ENCODE results near the gene NCK2.

The NCK2 gene

GRCh38 chr2:105772362-105772761, 27.6 kb downstream of the NCK2 start:
- Histone ChIP-seq H3K9me3 (ENCODE audit: severe bottlenecking) (no peaks in the 10 kb centered on the region), H3K27ac (ENCODE audit: poor library complexity, severe bottlenecking) (no peak overlapping the region)
- no peak for DNase-seq (ENCODE audit: low spot score)

GRCh38 chr2:105773568-105773967, 28.9 kb downstream of the NCK2 start:
- no peak for ATAC-seq (ENCODE audit: low read depth)
- H3K27ac ChIP-seq (ENCODE audit: poor library complexity, severe bottlenecking) = no peak overlapping the region
- no peak overlapping the region for H3K4me3 ChIP-seq (ENCODE audit: severe bottlenecking)
- peaks cover 7% of the 10 kb centered on the region; the same call in 1 of the 2 replicates for H3K36me3 ChIP-seq (ENCODE audit: low read depth)
- TF ChIP-seq CTCF (IDR thresholded peaks at IDR 0.05; ENCODE audit: poor library complexity, severe bottlenecking) = no peak
- no peaks in the 10 kb centered on the region for H3K9me3 ChIP-seq (ENCODE audit: severe bottlenecking)
- no peaks in the 10 kb centered on the region for H3K27me3 ChIP-seq (ENCODE audit: insufficient read depth, poor library complexity, severe bottlenecking)
- no peak for DNase-seq (ENCODE audit: low spot score)
- peaks cover 8% of the 10 kb centered on the region for H3K4me1 ChIP-seq (ENCODE audit: insufficient read depth, poor library complexity, severe bottlenecking)

More at GRCh38 chr2:105772362-105772761, 27.6 kb downstream of the NCK2 start:
- Histone ChIP-seq H3K4me1 (ENCODE audit: insufficient read depth, poor library complexity, severe bottlenecking) (peaks cover 11% of the 10 kb centered on the region), H3K27me3 (ENCODE audit: insufficient read depth, poor library complexity, severe bottlenecking) (no peaks in the 10 kb centered on the region), H3K4me3 (ENCODE audit: severe bottlenecking) (no peak overlapping the region), H3K36me3 (ENCODE audit: low read depth) (peaks cover 7% of the 10 kb centered on the region; the same call in 1 of the 2 replicates)
- no peak for ATAC-seq (ENCODE audit: low read depth)
- TF ChIP-seq CTCF (IDR thresholded peaks at IDR 0.05; ENCODE audit: poor library complexity, severe bottlenecking) = no peak

GRCh38 chr2:105774781-105775337, 30.1 kb downstream of the NCK2 start:
- no peak for ATAC-seq (ENCODE audit: low read depth)
- Histone ChIP-seq H3K9me3 (ENCODE audit: severe bottlenecking) (no peaks in the 10 kb centered on the region), H3K4me1 (ENCODE audit: insufficient read depth, poor library complexity, severe bottlenecking) (no peaks in the 10 kb centered on the region), H3K36me3 (ENCODE audit: low read depth) (peaks cover 7% of the 10 kb centered on the region; the same call in 1 of the 2 replicates), H3K27ac (ENCODE audit: poor library complexity, severe bottlenecking) (no peak overlapping the region), H3K4me3 (ENCODE audit: severe bottlenecking) (no peak overlapping the region), H3K27me3 (ENCODE audit: insufficient read depth, poor library complexity, severe bottlenecking) (no peaks in the 10 kb centered on the region)
- no peak for DNase-seq (ENCODE audit: low spot score)
- no peak for TF ChIP-seq CTCF (IDR thresholded peaks at IDR 0.05; ENCODE audit: poor library complexity, severe bottlenecking)

- DNase-seq (ENCODE audit: low spot score) = no peak
- TF ChIP-seq CTCF (IDR thresholded peaks at IDR 0.05; ENCODE audit: poor library complexity, severe bottlenecking) = no peak
- no peaks in the 10 kb centered on the region for H3K27me3 ChIP-seq (ENCODE audit: insufficient read depth, poor library complexity, severe bottlenecking)
- no peak overlapping the region for H3K27ac ChIP-seq (ENCODE audit: poor library complexity, severe bottlenecking)
- H3K9me3 ChIP-seq (ENCODE audit: severe bottlenecking) = no peaks in the 10 kb centered on the region
- no peak overlapping the region for H3K4me3 ChIP-seq (ENCODE audit: severe bottlenecking)
- ATAC-seq (ENCODE audit: low read depth) = no peak
- peaks cover 7% of the 10 kb centered on the region; the same call in 1 of the 2 replicates for H3K36me3 ChIP-seq (ENCODE audit: low read depth)
- no peaks in the 10 kb centered on the region for H3K4me1 ChIP-seq (ENCODE audit: insufficient read depth, poor library complexity, severe bottlenecking)
Measured at GRCh38 chr2:105775809-105776559, 31.3 kb downstream of the NCK2 start.

GRCh38 chr2:105776560-105776928, 31.8 kb downstream of the NCK2 start:
- TF ChIP-seq CTCF (IDR thresholded peaks at IDR 0.05; ENCODE audit: poor library complexity, severe bottlenecking) = no peak
- Histone ChIP-seq H3K27ac (ENCODE audit: poor library complexity, severe bottlenecking) (no peak overlapping the region), H3K36me3 (ENCODE audit: low read depth) (peaks cover 7% of the 10 kb centered on the region; the same call in 1 of the 2 replicates), H3K4me1 (ENCODE audit: insufficient read depth, poor library complexity, severe bottlenecking) (no peaks in the 10 kb centered on the region), H3K9me3 (ENCODE audit: severe bottlenecking) (no peaks in the 10 kb centered on the region), H3K27me3 (ENCODE audit: insufficient read depth, poor library complexity, severe bottlenecking) (no peaks in the 10 kb centered on the region), H3K4me3 (ENCODE audit: severe bottlenecking) (no peak overlapping the region)
- ATAC-seq (ENCODE audit: low read depth) (no peak), DNase-seq (ENCODE audit: low spot score) (no peak)
